NT2/D1 (cell line): ENCODE results near the gene OPHN1.

Experiments used
- SUZ12 ChIP-seq: IDR thresholded peaks from 2 replicates; pipeline ENCODE4 v1.6.1; 2011; ENCODE audit not compliant: insufficient read length, insufficient read depth; ENCODE audit errors: extremely low read depth
- YY1 ChIP-seq: IDR thresholded peaks from 2 replicates; pipeline ENCODE4 v1.6.1; 2011; ENCODE audit not compliant: insufficient read length, insufficient read depth
- ZNF274 ChIP-seq: IDR thresholded peaks from 2 replicates; pipeline ENCODE4 v1.6.1; 2011; ENCODE audit warnings: mild to moderate bottlenecking, low read depth, low read length

GRCh38 chrX:68332201-68332731 lies 101.0 kb downstream of the OPHN1 start:
- TF ChIP-seq ZNF274 (no peak), YY1 (no peak), SUZ12 (no peak)
